ENCODE measurements around the gene RETN. TPM values are rescaled to one million over a fixed set of nuclear protein-coding genes. Genes with fewer than 3 reads are reported as not detected.

The RETN gene
- total and polyA plus RNA-seq, 2 donors (not counting 3 experiments of a cell fraction or from before 2014, with no cell fraction given), result not detected

DNA sequence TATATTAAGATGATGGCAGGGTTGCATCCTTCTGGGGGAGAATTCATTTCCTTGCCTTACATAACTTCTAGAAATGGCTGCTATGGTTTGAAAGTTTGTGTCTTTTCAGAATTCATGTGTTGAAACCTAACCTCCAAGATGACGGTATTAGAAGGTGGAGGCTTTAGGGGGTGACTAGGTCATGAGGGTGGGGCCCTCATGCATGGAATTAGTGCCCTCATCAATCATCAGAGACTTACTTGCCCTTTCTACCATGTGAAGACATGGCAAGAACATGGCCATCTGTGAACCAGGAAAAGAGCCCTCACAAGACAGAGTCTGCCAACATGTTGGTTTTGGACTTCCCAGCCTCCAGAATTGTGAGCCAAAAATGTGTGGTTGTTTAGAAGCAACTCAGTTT is 47.9 kb downstream of the RETN start:
- CTCF ChIA-PET, result no interaction called here
- Histone ChIP-seq H2AFZ (ENCODE audit: low read depth, low read length) (no peak overlapping the region), H3K9ac (replicated peaks; ENCODE audit: extremely low read depth, insufficient read depth, low read length) (no peak overlapping the region), H3K9me3 (replicated peaks; ENCODE audit: control insufficient read depth, insufficient read depth, low read length) (no peaks in the 10 kb centered on the region), H4K20me1 (replicated peaks; ENCODE audit: control insufficient read depth, extremely low read depth, insufficient read depth, low read length) (no peaks in the 10 kb centered on the region), H3K4me1 (ENCODE audit: control insufficient read depth, extremely low read depth, insufficient read depth, low read length) (no peaks in the 10 kb centered on the region), H3K79me2 (ENCODE audit: control insufficient read depth, insufficient read depth, low read length) (no peaks in the 10 kb centered on the region), H3K9me1 (replicated peaks; ENCODE audit: control insufficient read depth, extremely low read depth, insufficient read depth, low read length) (no peaks in the 10 kb centered on the region), H3K4me2 (ENCODE audit: insufficient read depth, low read length) (no peak overlapping the region), H3K4me3 (replicated peaks in 1 of 3; ENCODE audit: insufficient read depth in 1 of 3, low read depth in 1 of 3, low read length in 3 of 3) (no peak overlapping the region), H3K36me3 (ENCODE audit: control insufficient read depth in 2 of 2, extremely low read depth in 1 of 2, insufficient read depth in 2 of 2, low read length in 2 of 2) (no peaks in the 10 kb centered on the region), H3K27ac (ENCODE audit: insufficient read depth, low read depth, low read length) (no peak overlapping the region), H3K27me3 (ENCODE audit: control insufficient read depth in 2 of 2, insufficient read depth in 2 of 2, low read length in 2 of 2) (no peaks in the 10 kb centered on the region)
- TF ChIP-seq FOS (IDR thresholded peaks at IDR 0.05; ENCODE audit: borderline replicate concordance, insufficient read depth, low read length) (no peak), POLR2A (IDR thresholded peaks at IDR 0.05; ENCODE audit: low read depth, low read length) (no peak), POLR2AphosphoS5 (IDR thresholded peaks at IDR 0.05; ENCODE audit: insufficient read depth, low read depth, low read length) (no peak), JUN (IDR thresholded peaks at IDR 0.05; ENCODE audit: borderline replicate concordance, insufficient read depth, insufficient read length, low read depth) (no peak), CTCF (IDR thresholded peaks at IDR 0.05; ENCODE audit: extremely low read depth in 1 of 2, insufficient read depth in 1 of 2, low read depth in 1 of 2, low read length in 2 of 2) (no peak), GATA2 (IDR thresholded peaks at IDR 0.05; ENCODE audit: insufficient read depth, insufficient read length, low read depth, low read length) (no peak), EZH2 (IDR thresholded peaks at IDR 0.05; ENCODE audit: borderline replicate concordance, low read depth, low read length, severe bottlenecking) (no peak), MYC (IDR thresholded peaks at IDR 0.05; ENCODE audit: low read depth, low read length) (no peak)
- TF ChIP-seq, protein P1, sequence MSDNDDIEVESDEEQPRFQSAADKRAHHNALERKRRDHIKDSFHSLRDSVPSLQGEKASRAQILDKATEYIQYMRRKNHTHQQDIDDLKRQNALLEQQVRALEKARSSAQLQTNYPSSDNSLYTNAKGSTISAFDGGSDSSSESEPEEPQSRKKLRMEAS (IDR thresholded peaks at IDR 0.05; ENCODE audit: insufficient read depth, insufficient read length), result no peak
- POLR2A ChIA-PET, result no interaction called here
- BruUV-seq (replicated peaks), result no TSS peak
- intact Hi-C loops (cut with micrococcal nuclease) (no loop called here), dilution Hi-C loops (cut with MboI; ENCODE audit: extremely low pct_ligation_motif_present, low sequenced_read_pairs) (no loop called here)
- FAIRE-seq (no peak), DNase-seq (ENCODE audit: low read depth, low spot score) (no peak)

All from endothelial cell of umbilical vein (primary cell).